Measurements from ENCODE around the gene FBL.

The FBL gene

GRCh38 chr19:39842693-39843435 is 3.3 kb downstream of the FBL start:
- no peak for DNase-seq (ENCODE audit: low spot score)

GRCh38 chr19:39841041-39841440 is 5.1 kb downstream of the FBL start:
- no peak for DNase-seq (ENCODE audit: low spot score)

- DNase-seq (ENCODE audit: low spot score) = no peak
These were observed 5.7 kb downstream of the FBL start for GRCh38 chr19:39840492-39840891.

- no peak for DNase-seq (ENCODE audit: low spot score)
These were observed 6.4 kb downstream of the FBL start for GRCh38 chr19:39839678-39840327.

GRCh38 chr19:39838569-39838968 is 7.6 kb downstream of the FBL start:
- no peak for DNase-seq (ENCODE audit: low spot score)

GRCh38 chr19:39837978-39838377 is 8.2 kb downstream of the FBL start:
- DNase-seq (ENCODE audit: low spot score) = no peak

- DNase-seq (ENCODE audit: low spot score) = no peak
These were observed 11.8 kb downstream of the FBL start for GRCh38 chr19:39834287-39834841.

GRCh38 chr19:39833464-39834286 is 12.5 kb downstream of the FBL start, which contains the start of gene DYRK1B:
DYRK1B (minus strand) TSS chr19:39834162; CDS start chr19:39831867, 2,295 bp downstream.
- DNase-seq (ENCODE audit: low spot score) = peak; percentile 99

- no peak for DNase-seq (ENCODE audit: low spot score)
These were observed 13.1 kb downstream of the FBL start for GRCh38 chr19:39833160-39833463.

- DNase-seq (ENCODE audit: low spot score) = peak; percentile 51
These were observed 13.7 kb downstream of the FBL start for GRCh38 chr19:39832341-39833083.

GRCh38 chr19:39831679-39832078 is 14.5 kb downstream of the FBL start:
- DNase-seq (ENCODE audit: low spot score) = no peak

- no peak for DNase-seq (ENCODE audit: low spot score)
These were observed 15.3 kb downstream of the FBL start for GRCh38 chr19:39830847-39831246.

- no peak for DNase-seq (ENCODE audit: low spot score)
These were observed 15.8 kb downstream of the FBL start for GRCh38 chr19:39830406-39830805.

- DNase-seq (ENCODE audit: low spot score) = no peak
These were observed 16.4 kb downstream of the FBL start for GRCh38 chr19:39829702-39830275.

GRCh38 chr19:39828654-39829032 is 17.5 kb downstream of the FBL start:
- DNase-seq (ENCODE audit: low spot score) = no peak

- no peak for DNase-seq (ENCODE audit: low spot score)
These were observed 18.0 kb downstream of the FBL start for GRCh38 chr19:39828015-39828653.

GRCh38 chr19:39827216-39827615 is 19.0 kb downstream of the FBL start:
- no peak for DNase-seq (ENCODE audit: low spot score)

- DNase-seq (ENCODE audit: low spot score) = no peak
These were observed 19.8 kb downstream of the FBL start for GRCh38 chr19:39826311-39826945.

GRCh38 chr19:39825531-39826076 is 20.6 kb downstream of the FBL start:
- no peak for DNase-seq (ENCODE audit: low spot score)

GRCh38 chr19:39825093-39825463 is 21.1 kb downstream of the FBL start:
- no peak for DNase-seq (ENCODE audit: low spot score)

Measured in hepatic stellate cell (primary cell).